GM15510 (cell line): ENCODE data around the gene IMMP1L.

Experiments
- POLR2A ChIP-seq: IDR thresholded peaks from 3 replicates; pipeline ENCODE4 v1.6.1; 2011; ENCODE audit warnings: borderline replicate concordance; ENCODE audit not compliant: insufficient read length; ENCODE audit errors: extremely low read depth

Gene IMMP1L

GRCh38 chr11:31480930-31481329, 28.5 kb downstream of the IMMP1L start:
- TF ChIP-seq POLR2A: no peak

GRCh38 chr11:31479066-31479465, 30.4 kb downstream of the IMMP1L start:
- no peak for TF ChIP-seq POLR2A

- no peak for TF ChIP-seq POLR2A
These were observed 31.2 kb downstream of the IMMP1L start for GRCh38 chr11:31478223-31478590.

GRCh38 chr11:31477528-31478222, 31.7 kb downstream of the IMMP1L start:
- TF ChIP-seq POLR2A: no peak

- TF ChIP-seq POLR2A: no peak
These were observed 35.3 kb downstream of the IMMP1L start for GRCh38 chr11:31474083-31474482.

- TF ChIP-seq POLR2A: no peak
These were observed 45.0 kb downstream of the IMMP1L start for GRCh38 chr11:31464436-31464835.

- no peak for TF ChIP-seq POLR2A
These were observed 54.2 kb downstream of the IMMP1L start for GRCh38 chr11:31455177-31455576.

- no peak for TF ChIP-seq POLR2A
These were observed 58.6 kb downstream of the IMMP1L start for GRCh38 chr11:31450841-31451240.

- no peak for TF ChIP-seq POLR2A
These were observed 60.4 kb downstream of the IMMP1L start for GRCh38 chr11:31449040-31449439.

- TF ChIP-seq POLR2A: no peak
These were observed 63.8 kb downstream of the IMMP1L start for GRCh38 chr11:31445621-31446020.

- TF ChIP-seq POLR2A: no peak
These were observed 65.6 kb downstream of the IMMP1L start for GRCh38 chr11:31443802-31444201.

GRCh38 chr11:31442086-31442485, 67.3 kb downstream of the IMMP1L start:
- no peak for TF ChIP-seq POLR2A

GRCh38 chr11:31441296-31441695, 68.1 kb downstream of the IMMP1L start:
- TF ChIP-seq POLR2A: no peak

- no peak for TF ChIP-seq POLR2A
These were observed 71.5 kb downstream of the IMMP1L start for GRCh38 chr11:31437742-31438435.

GRCh38 chr11:31433851-31434250, 75.6 kb downstream of the IMMP1L start:
- no peak for TF ChIP-seq POLR2A

GRCh38 chr11:31424652-31425051, 84.8 kb downstream of the IMMP1L start:
- no peak for TF ChIP-seq POLR2A

GRCh38 chr11:31422703-31423102, 86.7 kb downstream of the IMMP1L start:
- TF ChIP-seq POLR2A: no peak

- no peak for TF ChIP-seq POLR2A
These were observed 87.6 kb downstream of the IMMP1L start for GRCh38 chr11:31421820-31422219.

- no peak for TF ChIP-seq POLR2A
These were observed 89.8 kb downstream of the IMMP1L start for GRCh38 chr11:31419669-31420068.
